NCI-H187 treated with DMSO at 0.1 percent for 48 hours (cell line): Measurements from ENCODE around the gene PCGF3.

Experiments used
- DNase-seq: peaks from one replicate; lab custom pipeline; 2025; lab: John Stamatoyannopoulos, UW

PCGF3 gene

DNA sequence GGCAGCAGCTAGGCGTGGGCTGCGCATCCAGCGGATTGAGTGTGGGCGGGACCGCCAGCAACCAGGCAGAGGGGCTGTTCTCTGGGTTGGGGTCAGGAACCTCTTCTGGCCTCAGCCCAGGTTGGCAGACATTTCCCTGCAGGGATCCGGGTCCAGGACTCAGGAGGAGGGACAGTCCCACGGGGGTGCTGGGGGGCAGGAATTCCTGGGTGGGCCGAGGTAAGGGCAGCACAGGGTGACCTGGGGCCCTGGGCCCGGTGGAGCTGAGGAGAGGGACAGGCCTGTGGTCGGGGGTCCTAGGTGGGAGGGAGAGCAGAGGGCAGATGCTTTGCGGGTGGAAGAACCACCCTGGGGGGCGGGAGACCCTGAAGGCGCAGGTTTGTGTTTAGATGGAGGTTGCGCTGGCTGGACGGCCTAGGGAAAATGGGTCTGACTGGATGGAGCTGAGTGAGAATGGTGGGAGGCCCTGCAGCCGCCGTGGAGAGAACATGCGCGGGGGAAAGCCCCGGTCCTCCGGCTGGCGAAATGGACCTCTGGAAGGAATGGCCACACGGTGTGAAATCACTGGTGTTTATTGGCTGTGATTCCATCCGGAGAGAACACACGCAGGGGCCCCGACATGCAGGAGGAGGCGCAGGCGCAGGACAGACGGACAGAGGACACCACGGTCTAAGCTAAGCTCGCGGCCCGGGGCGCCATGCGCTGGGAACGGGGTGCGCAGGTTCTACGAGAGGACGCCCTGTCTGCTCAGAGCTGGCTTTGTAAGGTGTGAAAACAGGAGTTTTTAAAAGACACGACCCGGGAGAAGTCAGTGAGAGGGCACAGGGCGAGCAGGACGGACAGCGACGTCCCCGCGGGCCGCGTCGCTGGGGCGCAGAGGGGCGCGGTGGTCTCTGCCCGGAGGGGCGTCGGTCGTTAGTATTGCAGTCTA lies 79.0 kb downstream of the PCGF3 start:
- DNase-seq, result no peak

DNA sequence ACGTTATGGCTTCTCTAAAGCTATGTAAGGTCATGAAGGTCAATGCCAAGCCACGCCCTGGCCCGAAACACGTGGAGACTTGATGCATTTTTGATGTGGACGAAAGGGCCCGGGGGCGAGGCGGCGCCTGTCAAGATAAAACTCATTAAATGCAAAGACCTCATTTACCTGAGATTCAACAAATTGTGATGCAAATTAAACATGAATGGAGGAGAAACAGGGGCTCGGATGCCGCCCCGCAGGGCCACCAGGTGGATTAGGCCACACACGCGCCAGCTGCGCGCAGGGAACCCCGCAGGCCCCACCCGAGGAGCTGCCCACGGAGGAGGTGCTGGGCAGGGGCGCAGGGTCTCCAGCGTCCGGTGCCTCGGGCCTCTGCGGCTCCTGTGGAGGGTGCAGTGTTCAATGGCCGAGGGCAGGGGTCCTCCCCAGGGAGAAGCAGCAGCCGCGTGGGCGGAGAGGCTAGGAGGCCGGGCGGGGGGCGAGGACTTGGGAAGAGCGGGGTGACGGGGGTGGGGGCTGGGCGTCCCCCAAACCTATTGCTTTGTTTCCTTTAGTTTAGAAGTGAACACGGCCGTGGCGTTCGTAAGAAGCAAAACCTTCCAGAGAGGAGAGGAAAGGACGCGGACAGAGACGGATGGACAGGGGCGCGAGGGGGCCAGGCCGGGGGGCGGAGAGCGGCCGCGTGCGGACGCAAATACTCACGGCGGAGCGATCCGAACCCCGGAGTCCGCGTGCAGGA lies 79.9 kb downstream of the PCGF3 start:
- DNase-seq, result no peak

DNA sequence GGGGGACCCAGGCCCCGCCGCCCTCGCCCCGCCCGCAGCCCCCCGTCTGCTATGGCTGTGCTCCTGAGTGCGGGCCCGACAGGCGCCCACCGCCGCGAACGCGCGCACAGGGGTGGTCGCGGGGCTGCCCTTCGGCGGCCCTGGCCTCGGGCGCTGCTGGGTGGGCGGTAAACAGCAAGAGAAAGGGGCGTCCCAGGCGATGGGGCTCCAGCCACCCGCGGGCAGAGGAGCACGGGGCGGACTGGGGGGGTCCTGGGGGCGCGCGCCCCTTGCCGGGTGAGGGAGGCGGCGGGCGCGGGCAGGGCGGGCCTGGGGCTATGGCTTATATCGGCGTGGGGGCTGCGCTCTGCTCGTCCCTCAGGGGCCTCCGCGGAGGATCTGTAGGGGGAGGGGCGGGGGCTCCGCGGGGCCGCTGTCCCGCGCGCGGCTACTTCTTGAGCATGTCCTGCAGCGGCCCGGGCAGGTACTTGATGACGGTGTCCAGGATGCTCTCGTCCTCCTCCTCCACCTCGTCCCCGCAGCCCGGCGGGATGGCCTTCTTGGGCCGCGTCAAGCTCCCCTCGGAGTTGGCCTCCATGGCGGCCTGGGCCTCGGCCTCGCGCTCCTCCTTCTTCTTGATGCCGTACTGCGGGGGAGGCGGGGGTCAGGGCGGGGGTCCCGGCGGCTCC lies 80.6 kb downstream of the PCGF3 start:
- no peak for DNase-seq

DNA sequence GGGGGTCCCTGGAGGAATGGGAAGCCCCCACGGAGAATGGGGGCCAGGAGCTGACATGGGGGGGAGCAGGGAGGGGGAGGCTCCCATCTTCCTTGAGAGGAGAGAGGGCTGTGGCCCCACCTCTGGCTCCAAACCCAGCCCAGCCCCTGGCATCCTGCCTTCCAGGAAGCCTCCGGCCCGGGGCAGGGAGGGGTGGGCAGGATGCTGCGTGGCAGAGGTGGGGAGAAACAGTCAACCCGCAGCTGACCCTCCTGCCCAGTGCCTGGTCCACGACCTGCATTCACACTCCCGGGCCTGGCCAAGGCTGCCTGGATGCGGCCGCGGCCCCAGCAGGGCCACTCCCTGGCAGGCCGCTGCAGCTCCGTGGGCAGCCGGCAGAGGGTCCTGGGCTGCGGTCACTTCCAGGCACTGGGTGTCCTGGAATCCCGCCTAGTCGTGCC lies 81.2 kb downstream of the PCGF3 start:
- DNase-seq, result no peak

DNA sequence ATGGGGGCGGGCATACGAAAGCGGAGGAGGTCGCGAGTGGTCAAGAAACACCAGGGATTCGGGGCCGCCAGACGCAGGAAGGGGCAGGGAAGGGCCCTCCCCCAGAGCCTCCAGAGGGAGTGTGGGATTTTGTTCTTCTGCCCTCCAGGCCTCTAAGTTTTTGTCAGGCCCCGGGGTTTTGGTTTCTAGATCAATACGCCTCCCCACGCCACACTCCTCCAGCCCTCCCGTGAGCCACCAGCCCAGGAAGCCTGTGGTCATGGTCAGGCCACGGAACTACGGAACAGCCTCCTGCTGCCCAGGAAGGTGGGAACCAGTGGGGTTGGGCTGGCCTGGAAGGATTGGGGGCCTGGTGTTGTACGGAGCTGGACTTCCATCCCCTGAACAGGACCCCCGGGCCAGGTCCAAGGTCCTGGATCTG lies 81.9 kb downstream of the PCGF3 start:
- DNase-seq, result no peak

DNA sequence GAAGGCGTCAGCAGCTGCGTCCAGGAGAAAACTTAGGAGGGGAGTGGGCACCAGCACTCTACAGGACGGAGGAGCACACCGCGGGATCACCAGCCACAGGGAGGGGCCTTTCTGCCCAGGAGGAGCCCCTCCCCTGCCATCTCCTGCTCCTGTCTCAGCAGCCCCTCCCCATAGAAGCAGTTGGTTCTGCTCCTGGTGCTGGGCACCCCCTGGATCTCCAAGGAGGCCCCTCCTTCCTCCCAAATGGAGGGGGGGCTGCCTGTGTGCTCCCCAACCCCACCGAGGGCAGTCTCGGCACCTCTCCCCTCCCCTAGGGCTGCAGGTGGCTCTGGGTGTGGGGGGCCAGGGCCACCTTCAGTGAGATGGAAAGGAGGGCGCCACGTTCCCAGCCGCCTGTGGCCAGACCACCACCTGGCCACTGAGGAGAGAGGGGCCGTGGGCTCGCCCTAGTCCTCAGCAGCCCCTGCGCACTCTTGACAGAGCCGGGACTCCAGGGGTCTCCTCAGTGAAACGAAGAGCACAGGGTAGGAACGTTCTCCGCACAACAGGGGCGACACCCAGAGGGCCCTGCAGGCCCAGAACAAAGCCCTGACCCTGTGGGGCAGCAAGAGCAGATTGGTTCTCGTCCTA lies 82.5 kb downstream of the PCGF3 start:
- no peak for DNase-seq

DNA sequence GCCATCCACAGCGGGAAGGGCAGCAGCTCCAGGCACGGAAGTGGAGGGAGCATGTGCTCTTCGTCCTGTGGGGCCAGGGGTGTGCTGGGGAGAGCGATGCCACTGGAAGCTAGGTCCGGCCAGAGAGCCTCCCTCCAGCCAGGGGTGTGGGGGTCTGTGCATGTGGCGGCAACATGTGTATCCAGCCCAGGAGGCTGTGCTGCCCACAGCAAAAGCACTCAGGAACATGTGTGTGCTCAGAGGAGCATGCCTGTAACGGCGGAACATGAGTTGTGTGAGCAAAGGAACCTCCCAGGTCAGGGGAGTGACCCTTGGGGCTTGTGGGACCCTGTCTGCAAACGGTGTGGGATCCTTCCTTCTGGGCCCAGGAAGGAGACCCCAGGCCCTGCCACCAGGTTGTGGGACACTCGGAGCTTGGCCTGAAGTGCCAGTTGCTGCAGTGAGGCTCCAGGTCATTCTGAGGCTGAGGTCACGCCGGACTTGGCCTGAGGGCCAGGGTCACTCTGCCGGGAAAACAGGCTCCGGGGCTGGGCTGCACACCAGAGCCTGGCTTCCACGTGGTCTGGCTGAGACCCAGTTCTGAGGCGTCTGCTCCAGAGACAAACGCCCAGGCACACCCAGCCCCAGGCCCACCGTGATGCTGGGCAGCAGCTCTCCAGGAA lies 83.1 kb downstream of the PCGF3 start:
- DNase-seq, result no peak

DNA sequence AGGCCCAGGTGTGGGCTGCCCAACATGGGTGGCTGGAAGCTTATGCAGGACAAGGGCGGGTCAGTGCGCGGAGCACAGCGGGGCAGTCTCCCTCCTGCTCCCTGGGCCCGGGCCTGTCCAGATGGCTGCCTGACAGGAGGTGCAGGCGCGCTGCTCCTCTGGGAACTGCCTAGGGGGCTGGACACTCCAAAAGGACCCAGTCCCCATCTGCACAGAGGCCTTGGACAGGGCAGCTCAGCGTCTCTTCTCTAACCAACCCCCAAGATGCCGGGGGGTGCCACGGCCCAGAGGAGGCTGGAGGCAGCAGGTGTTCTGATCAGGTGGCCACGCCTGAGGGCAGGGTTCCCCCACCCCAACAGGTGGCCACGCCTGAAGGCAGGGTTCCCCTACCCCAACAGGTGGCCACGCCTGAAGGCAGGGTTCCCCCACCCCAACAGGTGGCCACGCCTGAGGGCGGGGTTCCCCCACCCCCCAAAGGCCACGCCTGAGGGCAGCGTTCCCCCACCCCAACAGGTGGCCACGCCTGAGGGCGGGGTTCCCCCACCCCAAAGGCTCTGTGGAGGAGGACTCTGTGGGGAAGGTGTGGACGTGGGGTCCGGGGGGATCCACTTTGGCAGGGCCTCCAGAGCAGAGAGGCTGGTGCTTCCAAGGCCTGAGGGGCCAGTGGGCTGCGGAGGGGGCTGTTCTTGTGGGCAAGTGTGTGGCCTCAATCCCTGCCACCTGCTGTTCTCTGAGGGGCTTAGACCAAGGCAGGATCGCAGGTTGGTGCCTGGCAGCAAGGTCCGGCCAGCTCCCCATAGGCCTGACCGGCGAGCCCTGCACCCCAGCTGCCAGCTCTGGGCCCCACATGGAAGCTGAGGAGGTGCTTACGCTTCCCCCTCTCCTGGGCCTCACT lies 84.2 kb downstream of the PCGF3 start:
- DNase-seq, result no peak

DNA sequence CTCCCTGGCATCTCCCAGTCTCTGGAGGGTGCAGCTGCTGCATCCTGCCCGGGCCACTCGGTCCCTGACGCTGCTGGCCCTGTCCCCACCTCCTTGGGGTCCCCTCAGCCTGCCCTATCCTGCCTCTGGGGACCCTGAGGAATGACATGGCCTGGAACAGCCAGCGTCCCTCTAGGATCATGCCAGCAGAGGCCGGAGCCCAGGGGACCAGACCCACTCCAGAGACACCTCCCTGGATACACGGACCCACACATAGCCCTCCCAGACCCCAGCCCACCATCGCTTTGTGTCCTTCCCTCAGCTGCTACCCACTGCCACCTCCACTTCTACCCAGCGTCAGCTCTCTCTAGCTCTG lies 84.8 kb downstream of the PCGF3 start:
- no peak for DNase-seq

DNA sequence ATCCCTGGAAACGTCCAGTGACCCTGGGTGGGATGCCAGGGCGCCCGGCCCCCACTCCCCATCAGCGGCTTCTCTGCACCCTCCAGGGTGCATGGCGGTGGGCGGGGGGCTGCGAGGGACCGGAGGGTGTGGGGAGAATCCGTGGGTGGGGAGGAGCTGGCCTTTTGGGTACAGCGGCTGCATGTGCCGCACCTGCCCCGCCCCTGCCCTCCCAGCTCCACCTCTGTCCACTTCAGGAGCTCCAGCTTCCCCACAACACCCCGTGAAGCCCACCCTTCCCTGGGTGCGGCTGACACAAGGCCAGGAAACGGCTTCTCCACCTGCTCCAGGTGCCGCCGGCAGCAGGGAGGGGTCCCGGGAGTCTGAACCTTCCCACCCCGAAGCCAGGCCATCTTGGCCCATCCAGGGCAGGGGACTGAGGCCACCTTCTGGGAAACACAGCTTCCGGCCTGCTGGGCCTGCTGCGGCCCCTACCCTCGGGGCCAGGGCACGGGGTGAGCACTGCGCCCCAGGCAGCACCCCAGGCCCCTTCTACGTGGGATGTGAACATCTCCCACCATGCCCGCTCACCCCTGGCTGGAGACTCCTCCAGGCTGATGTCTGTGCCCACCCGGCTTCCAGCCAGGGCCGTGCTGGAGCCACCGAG lies 85.7 kb downstream of the PCGF3 start:
- no peak for DNase-seq

DNA sequence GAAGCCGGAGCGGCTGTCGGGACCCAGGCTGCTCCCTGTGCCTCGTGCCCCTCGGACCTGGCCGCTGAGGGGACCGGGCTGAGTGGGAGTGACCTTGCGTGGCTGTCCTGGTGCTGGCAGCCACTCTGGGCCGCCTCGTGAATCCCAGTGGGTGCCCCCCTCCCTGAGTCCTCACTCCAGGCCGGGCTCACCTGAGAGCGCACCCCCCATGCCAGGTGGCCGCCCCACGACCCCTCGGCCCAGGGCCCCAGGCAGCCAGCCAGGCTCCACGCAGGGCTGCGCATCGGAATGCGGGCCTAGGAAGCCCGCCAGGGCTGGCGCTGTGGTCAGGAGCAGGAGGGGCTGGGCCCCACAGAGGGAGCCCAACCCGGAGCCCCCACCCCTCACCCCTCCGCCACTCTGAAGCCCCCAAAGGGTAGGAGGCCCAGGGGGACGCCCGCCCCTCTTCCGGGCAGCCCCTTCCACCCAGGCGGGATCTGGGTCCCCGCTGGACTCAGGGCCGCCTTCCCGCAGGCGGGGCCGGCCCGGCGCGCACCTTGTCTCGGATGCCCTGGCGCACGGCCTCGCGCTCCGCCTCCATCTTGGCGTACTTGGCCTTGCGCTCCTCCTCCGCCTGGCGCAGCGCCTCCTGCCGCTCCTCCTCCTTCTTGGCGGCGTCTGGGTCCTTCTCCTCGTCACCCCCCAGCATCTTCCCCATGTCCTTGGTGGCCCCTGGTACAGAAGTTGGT lies 86.4 kb downstream of the PCGF3 start:
- DNase-seq, result no peak

DNA sequence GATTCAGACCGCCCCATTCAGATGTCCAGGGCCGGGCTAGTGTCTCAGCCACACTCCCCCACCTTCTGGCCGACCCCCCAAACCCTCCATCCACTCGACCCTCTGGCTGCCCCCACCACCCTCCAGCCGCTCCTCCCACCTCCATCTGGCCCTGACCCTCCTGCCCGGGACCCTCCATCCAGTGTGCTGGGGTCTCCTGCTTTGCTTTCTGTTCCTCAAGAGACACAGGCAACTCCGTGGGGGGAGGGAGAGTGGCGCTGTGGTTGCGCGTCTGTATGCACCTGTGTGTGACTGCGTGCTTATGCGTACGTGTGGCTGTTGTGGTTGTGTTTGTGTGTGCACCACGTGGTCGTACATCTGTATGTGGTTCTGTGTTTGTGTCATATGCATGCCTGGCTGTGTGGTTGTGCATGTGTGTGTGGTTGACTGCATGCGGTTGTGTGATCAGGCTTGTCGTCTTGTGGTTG lies 87.0 kb downstream of the PCGF3 start:
- DNase-seq, result no peak

DNA sequence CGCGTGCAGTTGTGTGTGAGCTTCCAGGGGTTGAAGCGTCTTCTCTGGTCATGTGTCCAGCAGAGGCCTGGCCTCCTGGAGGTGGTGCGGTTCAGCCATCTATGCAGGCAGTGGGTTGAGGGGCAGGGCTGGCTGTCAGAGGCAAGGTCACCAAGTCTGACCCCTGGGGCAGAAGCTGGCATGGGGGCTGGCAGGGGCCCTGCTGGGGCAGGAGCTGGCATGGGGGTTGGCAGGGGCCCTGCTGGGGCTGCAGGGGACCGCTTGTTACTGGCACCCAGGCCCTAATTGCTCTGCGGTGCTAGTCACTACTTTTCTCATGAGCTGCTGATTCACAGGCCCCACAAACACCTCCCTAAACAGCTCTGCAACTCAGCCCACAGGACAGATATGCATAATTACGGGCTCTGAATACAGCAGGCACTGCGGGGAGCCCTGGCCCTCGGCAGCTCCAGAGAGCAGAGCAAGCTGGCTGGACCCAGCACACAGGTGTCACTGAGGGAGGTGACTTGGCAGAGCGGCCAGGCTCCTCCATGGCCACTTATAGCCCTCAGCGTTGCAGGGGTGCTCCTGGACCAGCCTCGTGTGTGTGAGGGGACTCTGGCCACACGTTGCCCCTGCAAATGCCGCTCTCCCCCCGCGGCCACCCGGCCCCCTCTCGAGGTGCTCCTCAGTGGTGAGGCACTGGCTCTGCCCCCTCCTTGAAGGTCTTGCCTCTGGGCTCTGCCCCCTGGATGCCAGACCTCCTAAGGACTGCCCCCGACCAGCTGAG lies 87.6 kb downstream of the PCGF3 start:
- no peak for DNase-seq

DNA sequence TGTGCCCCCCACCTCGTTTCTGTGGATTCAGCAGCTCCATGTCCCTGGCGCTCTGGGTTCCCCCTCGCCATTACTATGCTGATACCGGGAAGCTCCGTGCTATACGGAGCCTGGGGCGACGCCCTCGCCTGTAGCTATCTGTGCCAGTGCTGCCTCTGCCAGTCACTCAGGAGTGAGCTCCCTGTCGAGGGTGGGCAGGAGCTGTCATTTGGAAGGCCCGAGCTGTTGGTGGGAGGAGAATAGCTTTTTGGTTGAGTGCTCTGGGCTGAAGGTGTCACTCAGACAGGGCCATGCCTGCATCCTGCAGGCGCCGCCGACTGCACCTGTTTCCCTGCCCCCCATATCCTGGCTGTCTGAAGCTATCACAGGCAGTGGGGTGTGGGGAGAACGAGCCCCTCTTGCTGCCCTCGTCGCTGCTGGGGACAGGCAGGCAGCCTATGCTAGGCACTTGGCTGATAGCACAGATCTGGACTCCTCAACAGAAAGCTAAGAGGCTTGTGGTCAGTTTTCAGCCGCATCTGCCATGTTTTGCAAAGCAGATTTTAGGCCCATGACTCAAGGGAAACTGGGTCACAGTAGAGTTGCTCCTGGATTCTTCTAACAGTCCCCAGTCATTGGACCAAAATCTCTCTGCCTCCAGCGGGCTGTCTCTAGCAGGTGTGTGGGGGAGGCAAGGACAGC lies 88.4 kb downstream of the PCGF3 start:
- no peak for DNase-seq

DNA sequence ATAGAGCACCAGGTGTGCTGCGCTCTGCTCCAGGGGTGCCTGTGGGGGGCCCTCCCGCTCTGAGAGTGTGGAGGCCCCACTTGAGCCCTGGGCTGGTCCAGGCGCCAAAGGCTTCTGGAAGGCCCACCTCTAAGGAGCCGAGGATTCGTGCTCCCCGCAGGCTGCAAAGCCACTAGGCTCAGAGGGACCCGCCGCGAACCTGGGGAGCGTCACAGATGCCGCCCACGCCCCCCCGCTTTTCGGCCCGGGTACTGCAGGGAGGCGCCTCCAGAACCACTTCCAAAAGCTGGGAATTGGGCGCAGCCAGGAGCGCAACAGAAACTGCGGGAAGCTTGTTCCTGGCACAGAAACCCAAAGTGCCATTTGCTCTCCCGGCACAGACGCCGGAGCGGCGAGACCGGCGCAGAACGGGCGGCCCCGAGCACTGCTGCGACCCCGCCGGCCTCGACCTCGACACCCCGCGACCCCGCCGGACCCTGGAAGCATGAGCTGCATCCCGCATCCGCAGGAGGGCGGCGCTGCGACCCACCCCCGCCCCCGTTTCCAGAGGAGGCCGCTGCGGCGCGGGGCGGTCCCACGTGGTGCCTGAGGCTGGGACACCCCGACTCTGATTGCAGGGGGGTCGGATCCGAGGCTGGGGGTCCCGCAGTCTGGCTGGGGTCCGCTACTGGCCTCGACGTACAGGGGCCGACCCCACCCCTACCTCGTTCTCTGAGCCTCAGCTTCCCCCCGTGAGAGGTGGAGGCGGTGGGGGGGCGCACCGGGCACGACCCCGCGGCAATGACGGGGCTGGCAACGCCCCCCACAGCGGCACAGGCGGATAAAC lies 89.5 kb downstream of the PCGF3 start:
- DNase-seq, result no peak

DNA sequence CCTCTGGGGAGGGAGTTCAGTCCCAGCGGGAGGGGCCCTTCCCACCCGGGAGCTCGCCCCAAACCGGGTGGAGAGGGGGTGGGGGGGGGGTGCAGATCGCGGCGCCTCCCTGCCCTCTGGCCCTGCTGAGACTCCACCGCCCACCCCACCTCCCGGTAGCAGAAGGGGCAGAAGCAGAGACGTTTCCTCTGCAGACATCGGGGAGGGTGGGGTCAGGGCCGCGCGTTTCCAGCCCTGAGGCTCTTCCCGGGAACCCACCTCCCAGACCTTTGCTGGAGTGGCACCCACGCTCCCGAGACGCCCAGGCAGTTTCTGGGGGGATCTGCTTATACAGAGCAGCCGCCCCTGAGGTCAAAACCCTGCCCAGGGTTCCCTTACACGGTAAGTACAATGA lies 90.1 kb downstream of the PCGF3 start:
- no peak for DNase-seq

DNA sequence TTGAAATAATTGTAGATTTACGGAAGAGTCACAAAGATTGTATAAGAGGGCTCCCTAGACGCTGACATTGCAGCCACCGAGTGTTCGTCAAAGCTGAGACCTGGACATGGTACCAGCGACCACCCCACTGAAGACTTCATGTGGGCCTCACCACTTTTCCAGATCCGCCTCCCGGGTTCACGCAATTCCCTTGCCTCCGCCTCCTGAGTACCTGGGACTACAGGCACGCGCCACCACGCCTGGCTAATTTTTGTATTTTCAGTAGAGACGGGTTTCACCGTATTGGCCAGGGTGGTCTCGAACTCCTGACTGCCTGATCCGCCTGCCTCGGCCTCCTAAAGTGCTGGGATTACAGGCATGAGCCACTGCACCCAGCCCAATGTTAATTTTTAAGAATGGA lies 90.6 kb downstream of the PCGF3 start:
- no peak for DNase-seq
